HEK293 (cell line): ENCODE data around the gene ANKRD11.

Experiments
- BCL11B ChIP-seq: fragments of 450-650 bp; formaldehyde crosslinking; IDR thresholded peaks from 2 replicates; pipeline ENCODE4 v1.5.1; 2016; ENCODE audit warnings: low read depth, missing biosample characterization, missing genetic modification characterization
- ZBTB20 ChIP-seq: fragments of 450-650 bp; formaldehyde crosslinking; IDR thresholded peaks from 2 replicates; pipeline ENCODE4 v1.5.1; 2016; ENCODE audit warnings: missing biosample characterization, missing genetic modification characterization
- ZFHX2 ChIP-seq: fragments of 450-650 bp; formaldehyde crosslinking; conservative IDR thresholded peaks from 2 replicates; pipeline ENCODE4 v1.5.1; 2016; ENCODE audit warnings: missing biosample characterization, missing genetic modification characterization
- ZFP41 ChIP-seq: fragments of 450-650 bp; formaldehyde crosslinking; IDR thresholded peaks from 2 replicates; pipeline ENCODE4 v1.5.1; 2016; ENCODE audit warnings: missing biosample characterization, missing genetic modification characterization, borderline replicate concordance
- ZNF140 ChIP-seq: fragments of 450-650 bp; formaldehyde crosslinking; IDR thresholded peaks from 2 replicates; pipeline ENCODE4 v1.5.1; 2016; ENCODE audit warnings: missing biosample characterization, missing genetic modification characterization
- ZNF155 ChIP-seq: fragments of 450-650 bp; formaldehyde crosslinking; IDR thresholded peaks from 2 replicates; pipeline ENCODE4 v1.5.1; 2016; ENCODE audit warnings: missing biosample characterization, missing genetic modification characterization
- ZNF19 ChIP-seq: fragments of 450-650 bp; formaldehyde crosslinking; IDR thresholded peaks from 2 replicates; pipeline ENCODE4; 2016; ENCODE audit warnings: missing biosample characterization, missing genetic modification characterization, low read depth
- ZNF202 ChIP-seq: fragments of 450-650 bp; formaldehyde crosslinking; IDR thresholded peaks from 2 replicates; pipeline ENCODE4 v1.5.1; 2016; ENCODE audit warnings: missing biosample characterization, missing genetic modification characterization, borderline replicate concordance
- ZNF223 ChIP-seq: fragments of 450-650 bp; formaldehyde crosslinking; IDR thresholded peaks from 2 replicates; pipeline ENCODE4 v1.5.1; 2016; ENCODE audit warnings: missing biosample characterization, missing genetic modification characterization
- ZNF23 ChIP-seq: fragments of 450-650 bp; formaldehyde crosslinking; IDR thresholded peaks from 2 replicates; pipeline ENCODE4 v1.5.1; 2016; ENCODE audit warnings: missing biosample characterization, missing genetic modification characterization, borderline replicate concordance
- ZNF24 ChIP-seq: fragments of 450-650 bp; formaldehyde crosslinking; IDR thresholded peaks from 2 replicates; pipeline ENCODE4 v1.5.1; 2016; ENCODE audit warnings: missing biosample characterization, missing genetic modification characterization
- ZNF274 ChIP-seq, 2 experiments: fragments of 200-500 bp in 1 of 2; fragments of 450-650 bp in 1 of 2; sonication (Bioruptor generic) in 1 of 2; formaldehyde crosslinking in 1 of 2; IDR thresholded peaks; 2 replicates each; pipeline versions ENCODE4 v1.5.1 to v1.6.1; 2014 to 2016; ENCODE audit warnings: borderline replicate concordance in 1 of 2, inconsistent platforms in 1 of 2, low read length in 1 of 2, missing biosample characterization in 1 of 2, missing genetic modification characterization in 1 of 2
- ZNF391 ChIP-seq: fragments of 450-650 bp; formaldehyde crosslinking; IDR thresholded peaks from 2 replicates; pipeline ENCODE4 v1.5.1; 2016; ENCODE audit warnings: low read depth, missing biosample characterization, missing genetic modification characterization, borderline replicate concordance
- ZNF426 ChIP-seq: fragments of 450-650 bp; formaldehyde crosslinking; IDR thresholded peaks from 2 replicates; pipeline ENCODE4 v1.5.1; 2017; ENCODE audit warnings: missing biosample characterization, missing genetic modification characterization, mild to moderate bottlenecking, inconsistent platforms, moderate library complexity
- ZNF433 ChIP-seq: fragments of 450-650 bp; formaldehyde crosslinking; IDR thresholded peaks from 2 replicates; pipeline ENCODE4 v1.5.1; 2016; ENCODE audit warnings: missing biosample characterization, missing genetic modification characterization, low read depth
- ZNF501 ChIP-seq: fragments of 450-650 bp; formaldehyde crosslinking; IDR thresholded peaks from 2 replicates; pipeline ENCODE4 v1.5.1; 2016; ENCODE audit warnings: missing biosample characterization, missing genetic modification characterization
- ZNF555 ChIP-seq: fragments of 450-650 bp; formaldehyde crosslinking; conservative IDR thresholded peaks from 2 replicates; pipeline ENCODE4 v1.5.1; 2017; ENCODE audit warnings: missing biosample characterization, mild to moderate bottlenecking, missing genetic modification characterization, inconsistent platforms
- ZNF654 ChIP-seq: fragments of 450-650 bp; formaldehyde crosslinking; IDR thresholded peaks from 2 replicates; pipeline ENCODE4 v1.5.1; 2016; ENCODE audit warnings: low read depth, missing biosample characterization, missing genetic modification characterization
- ZNF707 ChIP-seq: fragments of 450-650 bp; formaldehyde crosslinking; IDR thresholded peaks from 2 replicates; pipeline ENCODE4 v1.5.1; 2016; ENCODE audit warnings: missing biosample characterization, missing genetic modification characterization
- ZNF830 ChIP-seq: fragments of 450-650 bp; IDR thresholded peaks from 2 replicates; pipeline ENCODE4 v1.5.0; 2018; ENCODE audit warnings: missing biosample characterization, missing genetic modification characterization, low read depth, mild to moderate bottlenecking, moderate library complexity
- ZSCAN16 ChIP-seq: fragments of 450-650 bp; formaldehyde crosslinking; IDR thresholded peaks from 2 replicates; pipeline ENCODE4 v1.5.1; 2016; ENCODE audit warnings: missing biosample characterization, missing genetic modification characterization
- TF ChIP-seq, protein P1 (sequence below): fragments of 450-650 bp; formaldehyde crosslinking; IDR thresholded peaks from 2 replicates; pipeline ENCODE4 v1.5.1; 2016; ENCODE audit warnings: missing biosample characterization, missing genetic modification characterization
- TF ChIP-seq, protein P2 (sequence below): fragments of 450-650 bp; formaldehyde crosslinking; IDR thresholded peaks from 2 replicates; pipeline ENCODE4 v1.5.1; 2016; ENCODE audit warnings: missing biosample characterization, missing genetic modification characterization
- TF ChIP-seq, protein P3 (sequence below): fragments of 450-650 bp; formaldehyde crosslinking; IDR thresholded peaks from 2 replicates; pipeline ENCODE4 v1.5.1; 2016; ENCODE audit warnings: missing biosample characterization, missing genetic modification characterization, low read depth
- TF ChIP-seq, protein P4 (sequence below): fragments of 450-650 bp; formaldehyde crosslinking; IDR thresholded peaks from 2 replicates; pipeline ENCODE4 v1.5.1; 2017; ENCODE audit warnings: missing biosample characterization, mild to moderate bottlenecking, missing genetic modification characterization, moderate library complexity
- TF ChIP-seq, protein P5 (sequence below): fragments of 450-650 bp; IDR thresholded peaks from 2 replicates; pipeline ENCODE4 v1.5.1; 2018; ENCODE audit warnings: missing biosample characterization, missing genetic modification characterization
- TF ChIP-seq, protein P6 (sequence below): fragments of 450-650 bp; formaldehyde crosslinking; IDR thresholded peaks from 2 replicates; pipeline ENCODE4 v1.5.1; 2016; ENCODE audit warnings: missing biosample characterization, missing genetic modification characterization

Gene ANKRD11

DNA sequence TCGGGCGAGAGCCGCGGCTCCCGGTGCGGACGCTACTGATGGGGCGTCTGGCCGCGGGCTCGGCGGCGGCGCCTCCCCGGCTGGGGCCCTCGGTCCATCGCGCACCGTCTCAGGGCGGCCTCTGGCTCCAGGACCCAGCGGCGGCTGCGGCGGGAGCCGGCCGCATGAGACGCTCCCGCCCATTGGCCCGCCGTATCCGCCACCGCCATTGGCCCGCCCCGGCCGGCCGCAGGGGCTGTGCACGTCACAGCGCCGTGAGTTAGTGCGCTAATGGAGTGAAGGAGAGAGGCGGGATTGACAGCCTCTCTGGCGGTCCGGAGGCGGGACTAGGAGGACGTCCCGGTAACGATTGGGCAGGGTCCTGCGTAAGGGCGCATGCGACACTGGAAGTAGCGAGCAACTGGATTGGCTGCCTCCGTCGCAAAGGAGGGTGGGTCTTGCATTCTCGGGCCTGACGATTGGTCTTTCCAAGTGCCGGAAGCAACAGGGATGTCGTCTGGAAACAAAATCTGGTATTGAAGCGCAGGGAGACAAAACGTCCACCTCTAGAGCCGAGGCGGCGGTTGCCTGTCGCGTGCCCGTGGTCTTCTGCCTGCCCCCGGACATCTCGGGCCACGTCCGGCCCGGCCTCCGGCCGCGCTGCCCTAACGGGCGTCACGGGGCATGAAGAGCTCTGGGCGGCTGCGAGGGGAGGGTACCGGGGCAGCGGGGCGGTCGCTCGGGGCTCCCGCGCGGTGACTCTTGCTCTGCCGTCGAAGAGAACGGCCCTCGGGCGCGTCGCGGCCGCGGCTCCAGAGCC is at the start of gene ANKRD11 (continued):
- no peak for TF ChIP-seq ZNF426 (tag by site-specific recombination)
- no peak for TF ChIP-seq ZNF654
- no peak for TF ChIP-seq ZNF155
- TF ChIP-seq ZNF24 (tag by site-specific recombination), result no peak
- peak; percentile 63; the same call in 1 of the 2 replicates for TF ChIP-seq ZNF391 (tag by site-specific recombination)
- TF ChIP-seq ZNF830, result no peak
- TF ChIP-seq ZBTB20, result peak; percentile 59; the same call in 1 of the 2 replicates
- no peak for TF ChIP-seq ZNF433 (tag by site-specific recombination)
- no peak for TF ChIP-seq ZSCAN16
- no peak for TF ChIP-seq ZNF501 (tag by site-specific recombination)
- TF ChIP-seq ZFP41 (tag by site-specific recombination), result no peak
- TF ChIP-seq ZNF223 (tag by site-specific recombination), result no peak
- no peak for TF ChIP-seq ZNF23
- no peak for TF ChIP-seq ZFHX2 (tag by site-specific recombination)
- TF ChIP-seq ZNF19, result no peak
- TF ChIP-seq ZNF140, result no peak
- TF ChIP-seq ZNF707 (tag by site-specific recombination), result no peak
- no peak for TF ChIP-seq ZNF274 (IDR thresholded peaks at IDR 0.05; ENCODE audit: low read length)
- TF ChIP-seq ZNF274 (tag by site-specific recombination; IDR thresholded peaks at IDR 0.05; ENCODE audit: borderline replicate concordance), result no peak
- TF ChIP-seq BCL11B, result no peak
- TF ChIP-seq, protein P1, sequence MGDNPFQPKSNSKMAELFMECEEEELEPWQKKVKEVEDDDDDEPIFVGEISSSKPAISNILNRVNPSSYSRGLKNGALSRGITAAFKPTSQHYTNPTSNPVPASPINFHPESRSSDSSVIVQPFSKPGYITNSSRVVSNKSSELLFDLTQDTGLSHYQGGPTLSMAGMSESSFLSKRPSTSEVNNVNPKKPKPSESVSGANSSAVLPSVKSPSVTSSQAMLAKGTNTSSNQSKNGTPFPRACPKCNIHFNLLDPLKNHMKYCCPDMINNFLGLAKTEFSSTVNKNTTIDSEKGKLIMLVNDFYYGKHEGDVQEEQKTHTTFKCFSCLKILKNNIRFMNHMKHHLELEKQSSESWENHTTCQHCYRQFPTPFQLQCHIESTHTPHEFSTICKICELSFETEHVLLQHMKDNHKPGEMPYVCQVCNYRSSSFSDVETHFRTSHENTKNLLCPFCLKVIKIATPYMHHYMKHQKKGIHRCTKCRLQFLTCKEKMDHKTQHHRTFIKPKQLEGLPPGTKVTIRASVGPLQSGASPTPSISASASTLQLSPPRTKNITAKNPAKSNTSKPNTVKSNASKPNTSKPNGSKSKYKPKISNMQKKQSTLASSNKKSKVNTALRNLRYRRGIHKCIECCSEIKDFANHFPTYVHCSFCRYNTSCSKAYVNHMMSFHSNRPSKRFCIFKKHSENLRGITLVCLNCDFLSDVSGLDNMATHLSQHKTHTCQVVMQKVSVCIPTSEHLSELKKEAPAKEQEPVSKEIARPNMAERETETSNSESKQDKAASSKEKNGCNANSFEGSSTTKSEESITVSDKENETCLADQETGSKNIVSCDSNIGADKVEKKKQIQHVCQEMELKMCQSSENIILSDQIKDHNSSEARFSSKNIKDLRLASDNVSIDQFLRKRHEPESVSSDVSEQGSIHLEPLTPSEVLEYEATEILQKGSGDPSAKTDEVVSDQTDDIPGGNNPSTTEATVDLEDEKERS, result no peak
- TF ChIP-seq, protein P2, sequence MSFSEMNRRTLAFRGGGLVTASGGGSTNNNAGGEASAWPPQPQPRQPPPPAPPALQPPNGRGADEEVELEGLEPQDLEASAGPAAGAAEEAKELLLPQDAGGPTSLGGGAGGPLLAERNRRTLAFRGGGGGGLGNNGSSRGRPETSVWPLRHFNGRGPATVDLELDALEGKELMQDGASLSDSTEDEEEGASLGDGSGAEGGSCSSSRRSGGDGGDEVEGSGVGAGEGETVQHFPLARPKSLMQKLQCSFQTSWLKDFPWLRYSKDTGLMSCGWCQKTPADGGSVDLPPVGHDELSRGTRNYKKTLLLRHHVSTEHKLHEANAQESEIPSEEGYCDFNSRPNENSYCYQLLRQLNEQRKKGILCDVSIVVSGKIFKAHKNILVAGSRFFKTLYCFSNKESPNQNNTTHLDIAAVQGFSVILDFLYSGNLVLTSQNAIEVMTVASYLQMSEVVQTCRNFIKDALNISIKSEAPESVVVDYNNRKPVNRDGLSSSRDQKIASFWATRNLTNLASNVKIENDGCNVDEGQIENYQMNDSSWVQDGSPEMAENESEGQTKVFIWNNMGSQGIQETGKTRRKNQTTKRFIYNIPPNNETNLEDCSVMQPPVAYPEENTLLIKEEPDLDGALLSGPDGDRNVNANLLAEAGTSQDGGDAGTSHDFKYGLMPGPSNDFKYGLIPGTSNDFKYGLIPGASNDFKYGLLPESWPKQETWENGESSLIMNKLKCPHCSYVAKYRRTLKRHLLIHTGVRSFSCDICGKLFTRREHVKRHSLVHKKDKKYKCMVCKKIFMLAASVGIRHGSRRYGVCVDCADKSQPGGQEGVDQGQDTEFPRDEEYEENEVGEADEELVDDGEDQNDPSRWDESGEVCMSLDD (tag by site-specific recombination), result no peak
- TF ChIP-seq, protein P3, sequence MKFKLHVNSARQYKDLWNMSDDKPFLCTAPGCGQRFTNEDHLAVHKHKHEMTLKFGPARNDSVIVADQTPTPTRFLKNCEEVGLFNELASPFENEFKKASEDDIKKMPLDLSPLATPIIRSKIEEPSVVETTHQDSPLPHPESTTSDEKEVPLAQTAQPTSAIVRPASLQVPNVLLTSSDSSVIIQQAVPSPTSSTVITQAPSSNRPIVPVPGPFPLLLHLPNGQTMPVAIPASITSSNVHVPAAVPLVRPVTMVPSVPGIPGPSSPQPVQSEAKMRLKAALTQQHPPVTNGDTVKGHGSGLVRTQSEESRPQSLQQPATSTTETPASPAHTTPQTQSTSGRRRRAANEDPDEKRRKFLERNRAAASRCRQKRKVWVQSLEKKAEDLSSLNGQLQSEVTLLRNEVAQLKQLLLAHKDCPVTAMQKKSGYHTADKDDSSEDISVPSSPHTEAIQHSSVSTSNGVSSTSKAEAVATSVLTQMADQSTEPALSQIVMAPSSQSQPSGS (tag by site-specific recombination), result no peak
- TF ChIP-seq, protein P4, sequence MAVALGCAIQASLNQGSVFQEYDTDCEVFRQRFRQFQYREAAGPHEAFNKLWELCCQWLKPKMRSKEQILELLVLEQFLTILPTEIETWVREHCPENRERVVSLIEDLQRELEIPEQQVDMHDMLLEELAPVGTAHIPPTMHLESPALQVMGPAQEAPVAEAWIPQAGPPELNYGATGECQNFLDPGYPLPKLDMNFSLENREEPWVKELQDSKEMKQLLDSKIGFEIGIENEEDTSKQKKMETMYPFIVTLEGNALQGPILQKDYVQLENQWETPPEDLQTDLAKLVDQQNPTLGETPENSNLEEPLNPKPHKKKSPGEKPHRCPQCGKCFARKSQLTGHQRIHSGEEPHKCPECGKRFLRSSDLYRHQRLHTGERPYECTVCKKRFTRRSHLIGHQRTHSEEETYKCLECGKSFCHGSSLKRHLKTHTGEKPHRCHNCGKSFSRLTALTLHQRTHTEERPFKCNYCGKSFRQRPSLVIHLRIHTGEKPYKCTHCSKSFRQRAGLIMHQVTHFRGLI (tag by site-specific recombination), result no peak
- TF ChIP-seq, protein P5, sequence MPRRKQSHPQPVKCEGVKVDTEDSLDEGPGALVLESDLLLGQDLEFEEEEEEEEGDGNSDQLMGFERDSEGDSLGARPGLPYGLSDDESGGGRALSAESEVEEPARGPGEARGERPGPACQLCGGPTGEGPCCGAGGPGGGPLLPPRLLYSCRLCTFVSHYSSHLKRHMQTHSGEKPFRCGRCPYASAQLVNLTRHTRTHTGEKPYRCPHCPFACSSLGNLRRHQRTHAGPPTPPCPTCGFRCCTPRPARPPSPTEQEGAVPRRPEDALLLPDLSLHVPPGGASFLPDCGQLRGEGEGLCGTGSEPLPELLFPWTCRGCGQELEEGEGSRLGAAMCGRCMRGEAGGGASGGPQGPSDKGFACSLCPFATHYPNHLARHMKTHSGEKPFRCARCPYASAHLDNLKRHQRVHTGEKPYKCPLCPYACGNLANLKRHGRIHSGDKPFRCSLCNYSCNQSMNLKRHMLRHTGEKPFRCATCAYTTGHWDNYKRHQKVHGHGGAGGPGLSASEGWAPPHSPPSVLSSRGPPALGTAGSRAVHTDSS (tag by site-specific recombination), result no peak
- TF ChIP-seq, protein P6, sequence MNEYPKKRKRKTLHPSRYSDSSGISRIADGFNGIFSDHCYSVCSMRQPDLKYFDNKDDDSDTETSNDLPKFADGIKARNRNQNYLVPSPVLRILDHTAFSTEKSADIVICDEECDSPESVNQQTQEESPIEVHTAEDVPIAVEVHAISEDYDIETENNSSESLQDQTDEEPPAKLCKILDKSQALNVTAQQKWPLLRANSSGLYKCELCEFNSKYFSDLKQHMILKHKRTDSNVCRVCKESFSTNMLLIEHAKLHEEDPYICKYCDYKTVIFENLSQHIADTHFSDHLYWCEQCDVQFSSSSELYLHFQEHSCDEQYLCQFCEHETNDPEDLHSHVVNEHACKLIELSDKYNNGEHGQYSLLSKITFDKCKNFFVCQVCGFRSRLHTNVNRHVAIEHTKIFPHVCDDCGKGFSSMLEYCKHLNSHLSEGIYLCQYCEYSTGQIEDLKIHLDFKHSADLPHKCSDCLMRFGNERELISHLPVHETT (tag by site-specific recombination), result no peak
- no peak for TF ChIP-seq ZNF202 (tag by site-specific recombination)
- TF ChIP-seq ZNF555 (tag by site-specific recombination), result no peak
